Smooth muscle cell (in vitro differentiated cells): ENCODE measurements around the gene RPS15. TPM values are rescaled to one million over a fixed set of nuclear protein-coding genes. Genes with fewer than 3 reads are reported as not detected.

ENCODE experiments used
- DNase-seq: peaks from one replicate; lab custom pipeline; 2025; ENCODE audit not compliant: unreplicated experiment; lab: John Stamatoyannopoulos, UW
- H2AFZ ChIP-seq: fragments of 200-600 bp; sonication (generic); 2 replicates; pipeline ENCODE4 v1.6.0; 2016; ENCODE audit warnings: antibody characterized with exemption, low read depth, mild to moderate bottlenecking
- H3F3A ChIP-seq: fragments of 200-600 bp; sonication (generic); 2 replicates; pipeline ENCODE4 v1.6.0; 2017; ENCODE audit warnings: antibody characterized with exemption, low read depth
- H3K27ac ChIP-seq: fragments of 200-600 bp; sonication (generic); 2 replicates; pipeline ENCODE4 v1.5.1; 2016; ENCODE audit warnings: low read depth, mild to moderate bottlenecking
- H3K27me3 ChIP-seq: fragments of 200-600 bp; sonication (generic); 2 replicates; pipeline ENCODE4 v1.6.1; 2016; ENCODE audit warnings: low read depth, mild to moderate bottlenecking
- H3K36me3 ChIP-seq: fragments of 200-600 bp; sonication (generic); 2 replicates; pipeline ENCODE4 v1.5.1; 2016; ENCODE audit warnings: low read depth
- H3K4me1 ChIP-seq: fragments of 200-600 bp; sonication (generic); 2 replicates; pipeline ENCODE4 v1.5.1; 2016; ENCODE audit warnings: low read depth
- H3K4me2 ChIP-seq: fragments of 200-600 bp; sonication (generic); 2 replicates; pipeline ENCODE4 v1.6.0; 2016; ENCODE audit warnings: mild to moderate bottlenecking
- H3K4me3 ChIP-seq: fragments of 200-600 bp; sonication (generic); 2 replicates; pipeline ENCODE4 v1.5.1; 2016; ENCODE audit warnings: mild to moderate bottlenecking
- H3K79me2 ChIP-seq: fragments of 200-600 bp; sonication (generic); 2 replicates; pipeline ENCODE4 v1.6.0; 2016; ENCODE audit warnings: low read depth, mild to moderate bottlenecking
- H3K9ac ChIP-seq: fragments of 200-600 bp; sonication (generic); 2 replicates; pipeline ENCODE4 v1.6.0; 2016; ENCODE audit warnings: low read depth
- H3K9me3 ChIP-seq: fragments of 200-600 bp; sonication (generic); replicated peaks from 2 replicates; pipeline ENCODE4 v1.5.1; 2016; ENCODE audit warnings: low read depth
- H4K20me1 ChIP-seq: fragments of 200-600 bp; sonication (generic); 2 replicates; pipeline ENCODE4 v1.6.0; 2016; ENCODE audit warnings: low read depth
- WGBS: methylation state at CpG from one replicate; pipeline ENCODE4 v1.1.7; 2016; ENCODE audit warnings: low lambda C conversion rate; 5-methylcytosine and 5-hydroxymethylcytosine counted together
- polyA plus RNA-seq: library from polyadenylated mRNA; unstranded; fragments of >200 nt; fragmentation: Nextera tagmentation; extraction: Ambion mirVana; gene quantifications from 2 replicates; pipeline ENCODE4 v1.2.1, GENCODE V29; 2016
- total RNA-seq: library from RNA; depleted of rRNA; stranded (reverse); fragments of >200 nt; gene quantifications from 2 replicates; pipeline ENCODE4 v1.2.3, GENCODE V29; 2014
- TF ChIP-seq, protein P1 (sequence below): fragments of 200-600 bp; sonication (generic); IDR thresholded peaks from 2 replicates; pipeline ENCODE4 v1.5.1; 2017; ENCODE audit warnings: borderline replicate concordance, mild to moderate bottlenecking, antibody characterized with exemption; ENCODE audit not compliant: insufficient read depth, poor library complexity, severe bottlenecking

RPS15 gene
- total and polyA plus RNA-seq, 2 experiments from 2014 or later, result 1,180 to 2,744 TPM

DNA sequence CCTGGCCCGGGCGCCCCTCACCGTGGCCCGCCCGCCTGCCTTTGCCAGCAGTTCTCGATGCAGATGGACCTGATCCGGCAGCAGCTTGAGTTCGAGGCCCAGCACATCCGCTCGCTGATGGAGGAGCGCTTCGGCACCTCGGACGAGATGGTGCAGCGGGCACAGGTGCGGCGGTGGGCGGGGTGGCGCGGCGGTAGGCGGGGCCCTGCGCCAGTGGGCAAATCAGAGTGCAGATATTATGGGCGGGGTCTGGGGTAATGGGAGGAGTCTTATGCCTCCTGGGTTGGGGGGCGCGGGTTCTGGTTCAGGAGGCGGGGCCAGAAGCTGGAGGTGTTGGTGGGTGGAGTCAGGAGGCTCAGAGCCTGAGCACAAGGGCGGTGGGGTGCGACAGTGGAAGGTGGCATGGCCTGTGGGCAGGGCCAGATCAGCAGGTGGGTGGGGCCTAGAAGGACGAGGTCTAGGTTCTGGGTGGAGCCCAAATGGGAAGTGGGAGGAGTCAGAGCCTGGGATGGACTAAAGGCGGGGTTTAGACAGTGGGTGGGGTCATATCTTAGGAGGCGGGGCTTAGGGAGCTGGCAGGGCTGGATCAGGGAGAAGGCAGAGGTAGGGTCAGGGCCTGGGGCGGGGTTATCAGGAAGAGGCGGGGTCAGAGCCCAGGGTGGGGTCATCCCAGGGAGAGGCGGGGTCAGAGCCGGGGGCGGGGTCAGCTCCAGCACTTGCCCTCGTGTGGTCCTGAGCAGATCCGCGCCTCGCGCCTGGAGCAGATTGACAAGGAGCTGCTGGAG lies 17.3 kb downstream of the RPS15 start:
- Histone ChIP-seq H3K79me2 (no peaks in the 10 kb centered on the region), H2AFZ (no peak overlapping the region), H3K9ac (no peak overlapping the region), H3K4me3 (no peak overlapping the region), H4K20me1 (peaks cover 29% of the 10 kb centered on the region), H3K27ac (no peak overlapping the region), H3K9me3 (no peaks in the 10 kb centered on the region), H3F3A (no peaks in the 10 kb centered on the region), H3K4me2 (no peak overlapping the region), H3K36me3 (no peaks in the 10 kb centered on the region), H3K27me3 (peaks cover 61% of the 10 kb centered on the region), H3K4me1 (peaks cover 11% of the 10 kb centered on the region)
- no peak for DNase-seq
- 25% methylated on average over 30 of the region's 42 CpGs for WGBS
- TF ChIP-seq, protein P1, sequence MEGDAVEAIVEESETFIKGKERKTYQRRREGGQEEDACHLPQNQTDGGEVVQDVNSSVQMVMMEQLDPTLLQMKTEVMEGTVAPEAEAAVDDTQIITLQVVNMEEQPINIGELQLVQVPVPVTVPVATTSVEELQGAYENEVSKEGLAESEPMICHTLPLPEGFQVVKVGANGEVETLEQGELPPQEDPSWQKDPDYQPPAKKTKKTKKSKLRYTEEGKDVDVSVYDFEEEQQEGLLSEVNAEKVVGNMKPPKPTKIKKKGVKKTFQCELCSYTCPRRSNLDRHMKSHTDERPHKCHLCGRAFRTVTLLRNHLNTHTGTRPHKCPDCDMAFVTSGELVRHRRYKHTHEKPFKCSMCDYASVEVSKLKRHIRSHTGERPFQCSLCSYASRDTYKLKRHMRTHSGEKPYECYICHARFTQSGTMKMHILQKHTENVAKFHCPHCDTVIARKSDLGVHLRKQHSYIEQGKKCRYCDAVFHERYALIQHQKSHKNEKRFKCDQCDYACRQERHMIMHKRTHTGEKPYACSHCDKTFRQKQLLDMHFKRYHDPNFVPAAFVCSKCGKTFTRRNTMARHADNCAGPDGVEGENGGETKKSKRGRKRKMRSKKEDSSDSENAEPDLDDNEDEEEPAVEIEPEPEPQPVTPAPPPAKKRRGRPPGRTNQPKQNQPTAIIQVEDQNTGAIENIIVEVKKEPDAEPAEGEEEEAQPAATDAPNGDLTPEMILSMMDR, result no peak

DNA sequence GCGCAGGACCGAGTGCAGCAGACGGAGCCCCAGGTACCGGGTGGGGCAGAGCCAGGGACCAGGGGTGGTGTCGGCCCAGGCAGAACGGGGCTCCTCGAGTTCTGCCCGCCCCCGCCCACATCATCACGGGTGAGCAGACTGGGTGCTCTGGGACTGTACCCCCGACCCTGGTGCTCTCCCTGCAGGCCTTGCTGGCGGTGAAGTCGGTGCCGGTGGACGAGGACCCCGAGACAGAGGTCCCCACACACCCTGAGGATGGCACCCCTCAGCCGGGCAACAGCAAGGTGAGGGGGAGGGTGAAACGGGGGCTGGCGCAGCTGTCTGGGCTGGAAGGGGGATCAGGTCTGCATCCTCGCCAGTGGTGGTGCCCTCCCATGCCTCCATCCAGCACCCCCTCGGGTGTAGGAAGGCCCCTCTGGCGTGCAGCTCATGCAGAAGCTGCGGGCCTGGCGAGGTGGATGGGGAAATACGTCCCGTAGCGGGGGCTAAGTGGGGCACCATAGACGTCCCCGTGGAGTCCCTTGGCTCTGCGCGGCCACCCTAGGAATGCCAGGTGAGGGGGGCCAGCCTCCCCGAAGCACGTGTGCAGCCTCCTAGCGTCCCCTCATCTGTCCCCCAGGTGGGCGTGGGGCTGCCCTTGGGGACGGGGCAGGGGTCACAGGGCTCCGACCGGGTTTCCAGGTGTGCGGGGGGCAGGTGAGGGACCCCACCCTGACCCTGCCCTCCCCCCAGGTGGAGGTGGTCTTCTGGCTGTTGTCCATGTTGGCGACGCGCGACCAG lies 18.1 kb downstream of the RPS15 start:
- 85% methylated on average over 40 of the region's 43 CpGs for WGBS
- TF ChIP-seq, protein P1, result no peak
- Histone ChIP-seq H3K79me2 (no peaks in the 10 kb centered on the region), H3K4me1 (peaks cover 11% of the 10 kb centered on the region), H3K4me2 (no peak overlapping the region), H3K36me3 (no peaks in the 10 kb centered on the region), H3F3A (no peaks in the 10 kb centered on the region), H3K27me3 (peaks cover 54% of the 10 kb centered on the region), H3K9me3 (no peaks in the 10 kb centered on the region), H3K4me3 (no peak overlapping the region), H3K9ac (no peak overlapping the region), H2AFZ (no peak overlapping the region), H3K27ac (no peak overlapping the region), H4K20me1 (peaks cover 37% of the 10 kb centered on the region)
- DNase-seq, result no peak

DNA sequence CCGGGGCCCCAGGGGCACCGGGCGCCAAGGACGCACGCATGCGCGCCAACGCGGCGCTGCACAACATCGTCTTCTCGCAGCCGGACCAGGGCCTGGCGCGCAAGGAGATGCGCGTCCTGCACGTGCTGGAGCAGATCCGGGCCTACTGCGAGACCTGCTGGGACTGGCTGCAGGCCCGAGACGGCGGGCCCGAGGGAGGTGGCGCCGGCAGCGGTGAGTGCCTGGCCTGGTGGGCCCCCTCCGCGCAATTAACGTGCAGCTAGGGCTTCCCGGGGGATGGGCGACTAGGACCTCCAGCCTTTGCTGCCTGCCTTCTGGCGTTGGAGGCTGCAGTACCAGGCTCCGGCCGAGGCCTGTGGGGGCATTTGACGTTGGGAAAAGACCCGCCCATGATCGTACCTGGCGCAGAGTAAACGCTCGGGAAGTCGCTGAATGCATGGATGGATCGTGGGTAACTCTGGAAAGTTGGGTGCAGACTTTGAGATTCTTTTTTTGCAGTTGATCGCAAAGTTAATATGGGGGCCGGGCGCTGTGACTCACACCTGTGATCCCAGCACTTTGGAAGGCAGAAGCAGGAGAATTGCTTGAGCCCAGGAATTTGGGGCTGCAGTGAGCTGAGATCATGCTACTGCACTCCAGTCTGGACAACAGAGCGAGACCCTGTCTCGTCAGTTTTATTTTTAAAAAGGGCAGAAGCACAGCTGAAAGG lies 19.0 kb downstream of the RPS15 start:
- DNase-seq, result no peak
- Histone ChIP-seq H3K4me3 (no peak overlapping the region), H3K27ac (no peak overlapping the region), H3K4me1 (peaks cover 9% of the 10 kb centered on the region), H3K9me3 (no peaks in the 10 kb centered on the region), H3K79me2 (no peaks in the 10 kb centered on the region), H2AFZ (no peak overlapping the region), H4K20me1 (peaks cover 39% of the 10 kb centered on the region), H3K27me3 (peaks cover 45% of the 10 kb centered on the region), H3K4me2 (no peak overlapping the region), H3K36me3 (no peaks in the 10 kb centered on the region), H3K9ac (no peak overlapping the region), H3F3A (no peaks in the 10 kb centered on the region)
- WGBS, result 59% methylated on average over 47 of the region's 48 CpGs
- TF ChIP-seq, protein P1, result no peak
